Osteoblast (primary cell): ENCODE data around the gene NEK2. TPM values are rescaled to one million over a fixed set of nuclear protein-coding genes. Genes with fewer than 3 reads are reported as not detected.
"Not testable (repeated sequence)": the region's sequence is repeated elsewhere in the genome, so short reads cannot be mapped to it uniquely, and the experiment has no call there.

Source experiments
- DNase-seq: peaks from one replicate; pipeline ENCODE4 v3.0.0; 2011; ENCODE audit warnings: low spot score, mixed read lengths; ENCODE audit not compliant: insufficient read length; ENCODE audit errors: missing footprints
- H2AFZ ChIP-seq: 2 replicates; pipeline ENCODE4 v1.6.0; 2011; ENCODE audit warnings: mild to moderate bottlenecking, low read length
- H3K27ac ChIP-seq: 2 replicates; pipeline ENCODE4 v1.5.1; 2011; ENCODE audit warnings: mild to moderate bottlenecking, low read depth, low read length, moderate library complexity
- H3K27me3 ChIP-seq: 2 replicates; pipeline ENCODE4 v1.6.0; 2012; ENCODE audit warnings: mild to moderate bottlenecking, control low read depth, inconsistent platforms, low read length, moderate library complexity; ENCODE audit not compliant: insufficient read depth
- H3K36me3 ChIP-seq: 2 replicates; pipeline ENCODE4 v1.5.1; 2011; ENCODE audit warnings: mild to moderate bottlenecking, low read length, control low read depth, moderate library complexity; ENCODE audit not compliant: insufficient read depth
- H3K4me1 ChIP-seq: 2 replicates; pipeline ENCODE4 v1.5.1; 2011; ENCODE audit warnings: mild to moderate bottlenecking, low read length, control low read depth, moderate library complexity; ENCODE audit not compliant: insufficient read depth
- H3K4me2 ChIP-seq: 2 replicates; pipeline ENCODE4 v1.6.0; 2011; ENCODE audit warnings: mild to moderate bottlenecking, low read length; ENCODE audit not compliant: insufficient read depth
- H3K4me3 ChIP-seq: fragments of 200-600 bp; sonication (generic); 3 replicates; pipeline ENCODE4 v1.5.1; 2012; ENCODE audit warnings: mild to moderate bottlenecking, low read length, inconsistent platforms; ENCODE audit not compliant: insufficient read depth
- H3K79me2 ChIP-seq: 2 replicates; pipeline ENCODE4 v1.6.0; 2012; ENCODE audit warnings: mild to moderate bottlenecking, low read length, control low read depth, inconsistent platforms; ENCODE audit not compliant: insufficient read depth
- H3K9me3 ChIP-seq: 2 replicates; pipeline ENCODE4 v1.5.1; 2011; ENCODE audit warnings: low read depth, low read length, control low read depth
- H4K20me1 ChIP-seq: 2 replicates; pipeline ENCODE4 v1.6.0; 2012; ENCODE audit warnings: mild to moderate bottlenecking, low read length, control low read depth; ENCODE audit not compliant: insufficient read depth
- total RNA-seq: library from RNA; depleted of rRNA; stranded (reverse); fragments of >200 nt; gene quantifications from 2 replicates; pipeline ENCODE4 v1.2.3, GENCODE V29; 2012
- TF ChIP-seq, protein P1 (sequence below): IDR thresholded peaks from 2 replicates; pipeline ENCODE4 v1.5.1; 2011; ENCODE audit warnings: mild to moderate bottlenecking, low read depth, low read length, moderate library complexity; ENCODE audit errors: extremely low read depth

Gene NEK2
- total RNA-seq, 1 donor: 1.4 TPM

DNA sequence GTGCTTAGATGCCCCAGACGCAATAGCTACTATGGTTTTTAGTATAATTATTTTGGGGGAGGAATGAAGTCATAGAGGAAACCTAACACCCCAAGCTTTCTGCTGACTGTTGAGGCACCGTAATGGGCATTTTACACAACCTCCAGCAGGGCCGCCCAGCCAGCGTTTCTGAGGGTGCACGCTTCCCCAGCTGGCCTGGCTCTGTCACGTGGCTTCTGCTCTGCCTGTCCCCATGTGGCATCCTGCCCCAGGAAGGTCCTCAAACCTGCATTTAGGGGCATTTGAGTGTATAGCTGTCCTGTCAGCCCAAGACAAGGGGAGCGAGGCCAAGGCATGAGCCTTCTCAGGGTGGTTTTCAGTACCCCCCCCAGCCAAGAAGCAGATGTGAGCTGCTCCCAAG, 10.4 kb upstream of the NEK2 start:
- Histone ChIP-seq H3K27ac (no peak overlapping the region), H3K27me3 (peaks cover 11% of the 10 kb centered on the region), H3K4me2 (no peak overlapping the region), H3K79me2 (no peaks in the 10 kb centered on the region), H4K20me1 (no peaks in the 10 kb centered on the region), H3K4me1 (no peaks in the 10 kb centered on the region), H3K9me3 (no peaks in the 10 kb centered on the region), H3K36me3 (no peaks in the 10 kb centered on the region), H3K4me3 (no peak overlapping the region), H2AFZ (no peak overlapping the region)
- TF ChIP-seq, protein P1, sequence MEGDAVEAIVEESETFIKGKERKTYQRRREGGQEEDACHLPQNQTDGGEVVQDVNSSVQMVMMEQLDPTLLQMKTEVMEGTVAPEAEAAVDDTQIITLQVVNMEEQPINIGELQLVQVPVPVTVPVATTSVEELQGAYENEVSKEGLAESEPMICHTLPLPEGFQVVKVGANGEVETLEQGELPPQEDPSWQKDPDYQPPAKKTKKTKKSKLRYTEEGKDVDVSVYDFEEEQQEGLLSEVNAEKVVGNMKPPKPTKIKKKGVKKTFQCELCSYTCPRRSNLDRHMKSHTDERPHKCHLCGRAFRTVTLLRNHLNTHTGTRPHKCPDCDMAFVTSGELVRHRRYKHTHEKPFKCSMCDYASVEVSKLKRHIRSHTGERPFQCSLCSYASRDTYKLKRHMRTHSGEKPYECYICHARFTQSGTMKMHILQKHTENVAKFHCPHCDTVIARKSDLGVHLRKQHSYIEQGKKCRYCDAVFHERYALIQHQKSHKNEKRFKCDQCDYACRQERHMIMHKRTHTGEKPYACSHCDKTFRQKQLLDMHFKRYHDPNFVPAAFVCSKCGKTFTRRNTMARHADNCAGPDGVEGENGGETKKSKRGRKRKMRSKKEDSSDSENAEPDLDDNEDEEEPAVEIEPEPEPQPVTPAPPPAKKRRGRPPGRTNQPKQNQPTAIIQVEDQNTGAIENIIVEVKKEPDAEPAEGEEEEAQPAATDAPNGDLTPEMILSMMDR: no peak
- DNase-seq: no peak

DNA sequence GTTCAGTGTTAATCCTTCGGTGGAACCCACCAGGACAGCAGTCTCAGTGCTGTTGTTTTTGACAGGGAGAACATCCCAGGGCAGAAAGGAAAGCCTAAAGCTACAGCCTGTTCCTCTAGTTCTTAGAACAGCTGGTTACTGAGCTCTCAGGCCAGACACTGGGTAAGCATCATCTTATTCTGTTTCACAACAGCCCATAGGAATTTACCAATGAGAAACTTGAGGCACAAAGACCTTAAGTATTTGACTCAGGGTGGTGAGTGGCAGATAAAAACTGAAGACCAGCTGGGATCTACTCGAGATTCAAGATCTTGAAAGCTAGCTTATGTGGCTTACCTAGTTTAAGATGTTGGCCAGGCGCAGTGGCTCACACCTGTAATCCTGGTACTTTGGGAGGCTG, 9.4 kb upstream of the NEK2 start:
- no peak for DNase-seq
- no peaks in the 10 kb centered on the region for H4K20me1 ChIP-seq
- H2AFZ ChIP-seq: no peak overlapping the region
- H3K27me3 ChIP-seq: peaks cover 11% of the 10 kb centered on the region
- no peaks in the 10 kb centered on the region for H3K36me3 ChIP-seq
- TF ChIP-seq, protein P1: no peak
- H3K4me2 ChIP-seq: no peak overlapping the region
- H3K9me3 ChIP-seq: no peaks in the 10 kb centered on the region
- H3K27ac ChIP-seq: no peak overlapping the region
- no peaks in the 10 kb centered on the region for H3K79me2 ChIP-seq
- H3K4me1 ChIP-seq: no peaks in the 10 kb centered on the region
- no peak overlapping the region for H3K4me3 ChIP-seq

DNA sequence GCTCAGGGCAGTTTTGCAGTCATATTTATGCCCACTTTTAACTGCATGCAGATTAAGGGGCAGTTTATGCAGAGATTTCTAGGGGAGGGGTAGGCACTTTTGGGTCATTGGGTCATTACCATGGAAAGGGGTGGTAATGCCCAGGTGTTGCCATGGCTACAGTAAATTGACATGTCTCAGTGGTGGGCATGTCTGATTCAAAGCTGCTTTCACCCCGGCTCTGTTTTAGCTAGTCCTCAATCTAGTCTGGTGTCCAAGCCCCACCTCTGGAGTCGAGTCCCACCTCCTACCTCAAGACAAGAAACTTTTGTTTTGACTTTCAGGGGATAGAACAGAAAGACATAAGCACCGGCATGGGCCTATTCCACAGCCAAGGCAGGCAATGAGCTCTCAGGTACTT, 8.9 kb upstream of the NEK2 start:
- Histone ChIP-seq H3K27ac (no peak overlapping the region), H2AFZ (no peak overlapping the region), H4K20me1 (no peaks in the 10 kb centered on the region), H3K36me3 (no peaks in the 10 kb centered on the region), H3K4me1 (no peaks in the 10 kb centered on the region), H3K4me3 (no peak overlapping the region), H3K27me3 (peaks cover 11% of the 10 kb centered on the region), H3K4me2 (no peak overlapping the region), H3K9me3 (no peaks in the 10 kb centered on the region), H3K79me2 (no peaks in the 10 kb centered on the region)
- DNase-seq: no peak
- TF ChIP-seq, protein P1: no peak

DNA sequence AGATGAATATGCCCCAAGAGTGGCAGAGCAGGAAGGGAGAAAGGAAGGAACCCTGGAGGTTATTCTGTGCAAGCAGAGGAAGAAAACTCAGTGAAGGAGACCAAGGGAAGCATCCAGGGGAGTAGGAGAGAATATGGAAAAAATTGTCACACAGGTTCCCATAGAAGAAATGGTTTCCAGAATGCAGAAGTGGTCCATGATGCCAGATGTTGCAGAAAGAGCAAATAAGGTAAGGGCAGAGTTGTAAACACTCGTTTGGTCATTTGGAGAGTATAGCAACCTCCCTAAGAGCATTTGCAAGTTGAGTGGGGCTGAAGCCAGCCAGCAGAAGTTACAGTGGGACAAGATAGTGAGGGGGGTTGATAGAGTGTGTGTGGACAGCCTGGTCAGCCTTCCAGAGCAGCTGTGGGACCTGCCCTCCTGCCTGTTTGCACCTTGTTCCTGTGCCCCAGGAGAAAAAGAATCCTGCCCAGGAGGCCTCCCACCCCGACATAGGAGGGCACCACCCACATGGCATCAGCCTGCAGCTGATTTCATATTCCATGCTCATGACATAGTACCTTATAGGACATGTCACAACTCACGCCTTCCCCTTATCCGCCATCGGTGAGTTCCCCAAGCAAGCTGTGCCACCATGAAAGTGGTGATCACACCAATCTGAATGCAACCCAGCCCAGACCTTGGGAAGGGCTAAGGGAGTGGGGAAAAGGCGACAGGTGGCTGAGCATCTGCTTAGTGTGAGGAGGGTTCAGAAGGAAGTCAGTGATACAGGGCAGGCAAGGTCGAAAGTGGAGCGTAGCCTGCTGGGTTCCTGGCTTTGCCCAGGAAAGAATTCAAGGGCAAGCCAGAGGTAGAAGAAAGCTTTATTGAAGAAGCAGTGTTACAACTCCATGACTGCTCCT, 8.2 kb upstream of the NEK2 start:
- no peak for DNase-seq
- no peaks in the 10 kb centered on the region for H4K20me1 ChIP-seq
- no peak overlapping the region for H2AFZ ChIP-seq
- no peak overlapping the region for H3K4me2 ChIP-seq
- H3K4me3 ChIP-seq: no peak overlapping the region
- H3K79me2 ChIP-seq: no peaks in the 10 kb centered on the region
- H3K27ac ChIP-seq: no peak overlapping the region
- H3K4me1 ChIP-seq: no peaks in the 10 kb centered on the region
- H3K27me3 ChIP-seq: peaks cover 11% of the 10 kb centered on the region
- no peaks in the 10 kb centered on the region for H3K9me3 ChIP-seq
- no peaks in the 10 kb centered on the region for H3K36me3 ChIP-seq
- TF ChIP-seq, protein P1: no peak

DNA sequence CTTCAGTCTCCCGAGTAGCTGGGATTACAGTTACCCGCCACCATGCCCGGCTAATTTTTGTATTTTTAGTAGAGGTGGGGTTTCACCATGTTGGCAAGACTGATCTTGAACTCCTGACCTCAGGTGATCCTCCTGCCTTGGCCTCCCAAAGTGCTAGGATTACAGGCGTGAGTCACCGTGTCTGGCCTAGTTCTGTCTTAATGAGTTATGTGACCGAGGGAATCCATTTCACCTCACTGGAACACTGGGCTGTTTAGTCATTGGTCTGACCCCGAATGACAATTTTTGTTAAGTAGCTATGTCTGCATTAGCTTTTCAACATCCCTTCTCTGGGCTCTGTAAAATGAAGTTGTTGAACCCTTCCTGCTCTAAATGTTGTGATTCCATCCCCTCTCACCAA, 6.8 kb upstream of the NEK2 start:
- not testable (repeated sequence) for H3K4me1 ChIP-seq, H3K9me3 ChIP-seq, H3K4me3 ChIP-seq, H3K27ac ChIP-seq, H4K20me1 ChIP-seq, H3K36me3 ChIP-seq, H3K4me2 ChIP-seq, H2AFZ ChIP-seq, H3K79me2 ChIP-seq, DNase-seq
- H3K27me3 ChIP-seq: peaks cover 11% of the 10 kb centered on the region
